Osteoblast (primary cell): Measurements from ENCODE around the gene UNC5C. TPM values are rescaled to one million over a fixed set of nuclear protein-coding genes. Genes with fewer than 3 reads are reported as not detected.

Source experiments
- DNase-seq: peaks from one replicate; pipeline ENCODE4 v3.0.0; 2011; ENCODE audit warnings: low spot score, mixed read lengths; ENCODE audit not compliant: insufficient read length; ENCODE audit errors: missing footprints
- H2AFZ ChIP-seq: 2 replicates; pipeline ENCODE4 v1.6.0; 2011; ENCODE audit warnings: mild to moderate bottlenecking, low read length
- H3K27ac ChIP-seq: 2 replicates; pipeline ENCODE4 v1.5.1; 2011; ENCODE audit warnings: mild to moderate bottlenecking, low read depth, low read length, moderate library complexity
- H3K27me3 ChIP-seq: 2 replicates; pipeline ENCODE4 v1.6.0; 2012; ENCODE audit warnings: mild to moderate bottlenecking, control low read depth, inconsistent platforms, low read length, moderate library complexity; ENCODE audit not compliant: insufficient read depth
- H3K36me3 ChIP-seq: 2 replicates; pipeline ENCODE4 v1.5.1; 2011; ENCODE audit warnings: mild to moderate bottlenecking, low read length, control low read depth, moderate library complexity; ENCODE audit not compliant: insufficient read depth
- H3K4me1 ChIP-seq: 2 replicates; pipeline ENCODE4 v1.5.1; 2011; ENCODE audit warnings: mild to moderate bottlenecking, low read length, control low read depth, moderate library complexity; ENCODE audit not compliant: insufficient read depth
- H3K4me2 ChIP-seq: 2 replicates; pipeline ENCODE4 v1.6.0; 2011; ENCODE audit warnings: mild to moderate bottlenecking, low read length; ENCODE audit not compliant: insufficient read depth
- H3K4me3 ChIP-seq: fragments of 200-600 bp; sonication (generic); 3 replicates; pipeline ENCODE4 v1.5.1; 2012; ENCODE audit warnings: mild to moderate bottlenecking, low read length, inconsistent platforms; ENCODE audit not compliant: insufficient read depth
- H3K79me2 ChIP-seq: 2 replicates; pipeline ENCODE4 v1.6.0; 2012; ENCODE audit warnings: mild to moderate bottlenecking, low read length, control low read depth, inconsistent platforms; ENCODE audit not compliant: insufficient read depth
- H3K9me3 ChIP-seq: 2 replicates; pipeline ENCODE4 v1.5.1; 2011; ENCODE audit warnings: low read depth, low read length, control low read depth
- H4K20me1 ChIP-seq: 2 replicates; pipeline ENCODE4 v1.6.0; 2012; ENCODE audit warnings: mild to moderate bottlenecking, low read length, control low read depth; ENCODE audit not compliant: insufficient read depth
- total RNA-seq: library from RNA; depleted of rRNA; stranded (reverse); fragments of >200 nt; gene quantifications from 2 replicates; pipeline ENCODE4 v1.2.3, GENCODE V29; 2012
- TF ChIP-seq, protein P1 (sequence below): IDR thresholded peaks from 2 replicates; pipeline ENCODE4 v1.5.1; 2011; ENCODE audit warnings: mild to moderate bottlenecking, low read depth, low read length, moderate library complexity; ENCODE audit errors: extremely low read depth

UNC5C gene
- total RNA-seq, result 9.0 and 13.6 TPM in 2 replicates

DNA sequence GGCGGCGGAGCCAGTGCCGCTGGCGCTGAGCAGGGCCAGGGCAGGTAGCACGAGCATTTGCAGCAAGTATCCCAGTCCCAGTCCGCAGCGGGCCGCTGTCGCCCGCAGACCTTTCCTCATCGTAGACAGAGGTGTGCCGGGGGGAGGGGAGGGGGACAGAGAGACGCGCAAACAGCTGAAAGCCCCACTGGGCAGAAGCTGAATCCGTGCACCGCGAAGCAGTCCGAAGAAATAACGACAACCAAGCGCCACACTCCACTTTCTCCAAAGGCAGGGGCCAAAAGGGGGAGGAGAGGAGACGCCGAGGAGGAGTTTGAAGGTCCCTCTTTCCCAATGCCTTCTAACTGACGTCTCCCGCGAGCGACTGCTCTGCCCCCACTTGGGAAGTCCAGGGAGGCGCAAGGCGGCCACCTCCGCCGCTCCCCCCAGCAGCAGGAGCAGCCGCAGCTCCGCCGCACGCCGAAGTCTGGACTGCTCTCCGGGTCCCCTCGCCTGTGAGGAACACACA, at the start of gene UNC5C:
Gene UNC5C (minus strand): TSS at position 236 of the 508 bp plus-strand sequence.
- Histone ChIP-seq H3K9me3 (no peaks in the 10 kb centered on the region), H3K4me2 (peak within 1 kb of the TSS; percentile 89), H3K79me2 (peaks cover 60% of the 10 kb centered on the region), H4K20me1 (no peaks in the 10 kb centered on the region), H3K27ac (peak within 1 kb of the TSS; percentile 76), H3K4me1 (peaks cover 30% of the 10 kb centered on the region), H3K36me3 (no peaks in the 10 kb centered on the region), H2AFZ (peak within 1 kb of the TSS; percentile 94), H3K27me3 (no peaks in the 10 kb centered on the region), H3K4me3 (peak within 1 kb of the TSS; percentile 91)
- peak; percentile 91 for DNase-seq
- TF ChIP-seq, protein P1, sequence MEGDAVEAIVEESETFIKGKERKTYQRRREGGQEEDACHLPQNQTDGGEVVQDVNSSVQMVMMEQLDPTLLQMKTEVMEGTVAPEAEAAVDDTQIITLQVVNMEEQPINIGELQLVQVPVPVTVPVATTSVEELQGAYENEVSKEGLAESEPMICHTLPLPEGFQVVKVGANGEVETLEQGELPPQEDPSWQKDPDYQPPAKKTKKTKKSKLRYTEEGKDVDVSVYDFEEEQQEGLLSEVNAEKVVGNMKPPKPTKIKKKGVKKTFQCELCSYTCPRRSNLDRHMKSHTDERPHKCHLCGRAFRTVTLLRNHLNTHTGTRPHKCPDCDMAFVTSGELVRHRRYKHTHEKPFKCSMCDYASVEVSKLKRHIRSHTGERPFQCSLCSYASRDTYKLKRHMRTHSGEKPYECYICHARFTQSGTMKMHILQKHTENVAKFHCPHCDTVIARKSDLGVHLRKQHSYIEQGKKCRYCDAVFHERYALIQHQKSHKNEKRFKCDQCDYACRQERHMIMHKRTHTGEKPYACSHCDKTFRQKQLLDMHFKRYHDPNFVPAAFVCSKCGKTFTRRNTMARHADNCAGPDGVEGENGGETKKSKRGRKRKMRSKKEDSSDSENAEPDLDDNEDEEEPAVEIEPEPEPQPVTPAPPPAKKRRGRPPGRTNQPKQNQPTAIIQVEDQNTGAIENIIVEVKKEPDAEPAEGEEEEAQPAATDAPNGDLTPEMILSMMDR, result peak; percentile 5

DNA sequence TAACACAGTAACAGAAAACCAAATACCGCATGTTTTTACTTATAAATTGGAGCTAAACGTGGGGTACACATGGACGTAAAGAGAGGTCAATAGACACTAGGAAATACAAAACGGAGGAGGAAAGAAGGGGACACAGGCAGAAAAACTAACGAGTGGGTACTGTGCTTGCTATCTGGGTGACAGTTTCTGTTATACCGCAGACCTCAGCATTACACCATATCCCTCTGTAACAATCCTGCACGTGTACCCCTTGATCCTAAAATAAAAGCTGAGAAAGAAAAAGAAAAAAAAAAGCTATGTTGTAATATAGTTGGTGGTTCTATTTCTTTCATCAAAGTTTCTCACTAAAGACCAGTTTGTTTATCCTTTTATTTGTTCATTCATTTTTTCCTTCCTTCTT, 47.9 kb upstream of the UNC5C start:
- Histone ChIP-seq H2AFZ (no peak overlapping the region), H3K4me2 (no peak overlapping the region), H3K9me3 (no peaks in the 10 kb centered on the region), H3K4me1 (no peaks in the 10 kb centered on the region), H3K79me2 (no peaks in the 10 kb centered on the region), H3K4me3 (no peak overlapping the region), H4K20me1 (no peaks in the 10 kb centered on the region), H3K27ac (no peak overlapping the region), H3K36me3 (no peaks in the 10 kb centered on the region), H3K27me3 (no peaks in the 10 kb centered on the region)
- DNase-seq, result no peak
- TF ChIP-seq, protein P1, result no peak

DNA sequence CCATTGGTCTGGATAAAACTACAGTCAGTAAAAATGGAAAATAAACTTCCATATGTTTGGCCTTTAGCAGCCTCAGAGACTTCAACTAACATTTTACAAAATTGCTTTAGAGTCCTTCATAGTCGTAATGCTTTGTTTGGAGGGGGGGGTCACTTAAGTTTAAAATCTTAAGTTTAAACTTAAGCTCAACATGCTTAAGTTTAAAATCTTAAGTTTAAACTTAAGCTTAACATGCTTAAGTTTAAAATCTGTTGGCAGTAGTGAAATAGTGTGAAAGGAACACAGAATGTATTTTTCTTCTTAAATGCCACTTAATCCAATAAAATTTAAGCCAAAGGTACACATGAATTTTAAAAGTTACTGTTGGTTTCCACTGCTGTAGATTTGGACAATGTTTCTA, 45.9 kb upstream of the UNC5C start:
- no peak overlapping the region for H3K4me2 ChIP-seq
- no peaks in the 10 kb centered on the region for H3K36me3 ChIP-seq
- no peak overlapping the region for H2AFZ ChIP-seq
- H3K4me3 ChIP-seq, result no peak overlapping the region
- H3K9me3 ChIP-seq, result no peaks in the 10 kb centered on the region
- no peaks in the 10 kb centered on the region for H3K4me1 ChIP-seq
- no peak for DNase-seq
- TF ChIP-seq, protein P1, result no peak
- H3K27ac ChIP-seq, result no peak overlapping the region
- no peaks in the 10 kb centered on the region for H3K79me2 ChIP-seq
- H4K20me1 ChIP-seq, result no peaks in the 10 kb centered on the region
- no peaks in the 10 kb centered on the region for H3K27me3 ChIP-seq

DNA sequence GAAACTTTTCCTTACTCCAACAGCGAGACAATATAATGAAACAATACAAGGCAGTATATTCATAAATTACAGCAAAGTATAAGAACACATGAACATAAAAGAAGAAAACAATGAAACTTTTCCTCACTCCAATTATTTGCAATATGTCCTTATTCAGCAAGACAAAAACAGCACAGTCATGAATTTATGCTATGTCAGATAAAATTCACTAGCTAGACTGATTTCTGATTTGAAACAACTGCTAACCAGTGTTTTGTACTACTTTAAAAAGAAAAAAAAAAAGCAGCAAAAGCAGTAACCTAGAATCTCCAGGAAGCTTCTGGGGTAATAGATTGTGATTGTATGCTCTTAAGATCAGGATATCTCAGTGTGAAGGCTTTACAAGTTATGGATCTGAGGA, 45.2 kb upstream of the UNC5C start:
- Histone ChIP-seq H3K9me3 (no peaks in the 10 kb centered on the region), H3K4me2 (no peak overlapping the region), H3K79me2 (no peaks in the 10 kb centered on the region), H3K27ac (no peak overlapping the region), H3K4me1 (no peaks in the 10 kb centered on the region), H3K36me3 (no peaks in the 10 kb centered on the region), H2AFZ (no peak overlapping the region), H4K20me1 (no peaks in the 10 kb centered on the region), H3K27me3 (no peaks in the 10 kb centered on the region), H3K4me3 (no peak overlapping the region)
- TF ChIP-seq, protein P1, result no peak
- no peak for DNase-seq
